WERI-Rb-1 (cell line): Measurements from ENCODE around the gene RBPJ.

Source experiments
- DNase-seq: peaks from one replicate; pipeline ENCODE4 v3.0.0-alpha.2; 2020
- H3K27ac ChIP-seq: fragments of 250-450 bp; sonication (Bioruptor Pico); 2 replicates; pipeline ENCODE4 v1.5.1; 2020; ENCODE audit warnings: mild to moderate bottlenecking, moderate library complexity
- H3K27me3 ChIP-seq: fragments of 250-450 bp; sonication (Bioruptor Pico); 2 replicates; pipeline ENCODE4 v1.5.1; 2021; ENCODE audit warnings: mild to moderate bottlenecking, low read depth, moderate library complexity; ENCODE audit not compliant: insufficient read depth, severe bottlenecking
- H3K36me3 ChIP-seq: fragments of 250-450 bp; sonication (Bioruptor Pico); 2 replicates; pipeline ENCODE4 v1.5.1; 2020; ENCODE audit warnings: mild to moderate bottlenecking, moderate library complexity
- H3K4me3 ChIP-seq: 2 replicates; pipeline ENCODE4 v1.5.1; 2011; ENCODE audit warnings: low read depth, mild to moderate bottlenecking, control low read depth, low read length
- H3K9me3 ChIP-seq: fragments of 250-450 bp; sonication (Bioruptor Pico); 2 replicates; pipeline ENCODE4 v1.5.1; 2021; ENCODE audit warnings: mild to moderate bottlenecking, moderate library complexity; ENCODE audit not compliant: severe bottlenecking
- CTCF ChIP-seq: IDR thresholded peaks from 2 replicates; pipeline ENCODE4 v1.5.1; 2011; ENCODE audit warnings: low read depth, mild to moderate bottlenecking, control low read depth, inconsistent platforms, low read length

RBPJ gene

GRCh38 chr4:26289401-26289800 is 31.4 kb upstream of the RBPJ start:
- Histone ChIP-seq H3K36me3 (no peaks in the 10 kb centered on the region), H3K4me3 (no peak overlapping the region), H3K27me3 (no peaks in the 10 kb centered on the region), H3K9me3 (no peaks in the 10 kb centered on the region), H3K27ac (no peak overlapping the region)
- DNase-seq: no peak
- no peak for TF ChIP-seq CTCF

GRCh38 chr4:26290321-26290720 is 30.5 kb upstream of the RBPJ start:
- no peak for DNase-seq
- Histone ChIP-seq H3K27me3 (no peaks in the 10 kb centered on the region), H3K4me3 (no peak overlapping the region), H3K36me3 (no peaks in the 10 kb centered on the region), H3K27ac (no peak overlapping the region), H3K9me3 (no peaks in the 10 kb centered on the region)
- TF ChIP-seq CTCF: no peak

GRCh38 chr4:26294904-26295303 is 25.9 kb upstream of the RBPJ start:
- no peak overlapping the region for H3K27ac ChIP-seq
- H3K27me3 ChIP-seq: no peaks in the 10 kb centered on the region
- no peaks in the 10 kb centered on the region for H3K9me3 ChIP-seq
- H3K36me3 ChIP-seq: no peaks in the 10 kb centered on the region
- H3K4me3 ChIP-seq: no peak overlapping the region
- no peak for TF ChIP-seq CTCF
- DNase-seq: no peak

- no peak for DNase-seq
- Histone ChIP-seq H3K36me3 (no peaks in the 10 kb centered on the region), H3K27me3 (no peaks in the 10 kb centered on the region), H3K9me3 (no peaks in the 10 kb centered on the region), H3K27ac (no peak overlapping the region), H3K4me3 (no peak overlapping the region)
- TF ChIP-seq CTCF: no peak
These were observed 24.8 kb upstream of the RBPJ start for GRCh38 chr4:26296021-26296420.

- Histone ChIP-seq H3K9me3 (no peaks in the 10 kb centered on the region), H3K36me3 (no peaks in the 10 kb centered on the region), H3K4me3 (no peak overlapping the region), H3K27ac (no peak overlapping the region), H3K27me3 (no peaks in the 10 kb centered on the region)
- DNase-seq: no peak
- no peak for TF ChIP-seq CTCF
These were observed 24.3 kb upstream of the RBPJ start for GRCh38 chr4:26296514-26296913.

- Histone ChIP-seq H3K4me3 (no peak overlapping the region), H3K9me3 (no peaks in the 10 kb centered on the region), H3K36me3 (no peaks in the 10 kb centered on the region), H3K27me3 (no peaks in the 10 kb centered on the region), H3K27ac (no peak overlapping the region)
- TF ChIP-seq CTCF: no peak
- no peak for DNase-seq
These were observed 23.6 kb upstream of the RBPJ start for GRCh38 chr4:26297219-26297618.
